Measurements from ENCODE around the gene PLXNC1. TPM values are rescaled to one million over a fixed set of nuclear protein-coding genes. Genes with fewer than 3 reads are reported as not detected.

Gene PLXNC1
- total and polyA plus RNA-seq, 2 of the 8 experiments (the other 6 are each of a cell fraction or from before 2014, with no cell fraction given) = 0.83 to 2.0 TPM

DNA sequence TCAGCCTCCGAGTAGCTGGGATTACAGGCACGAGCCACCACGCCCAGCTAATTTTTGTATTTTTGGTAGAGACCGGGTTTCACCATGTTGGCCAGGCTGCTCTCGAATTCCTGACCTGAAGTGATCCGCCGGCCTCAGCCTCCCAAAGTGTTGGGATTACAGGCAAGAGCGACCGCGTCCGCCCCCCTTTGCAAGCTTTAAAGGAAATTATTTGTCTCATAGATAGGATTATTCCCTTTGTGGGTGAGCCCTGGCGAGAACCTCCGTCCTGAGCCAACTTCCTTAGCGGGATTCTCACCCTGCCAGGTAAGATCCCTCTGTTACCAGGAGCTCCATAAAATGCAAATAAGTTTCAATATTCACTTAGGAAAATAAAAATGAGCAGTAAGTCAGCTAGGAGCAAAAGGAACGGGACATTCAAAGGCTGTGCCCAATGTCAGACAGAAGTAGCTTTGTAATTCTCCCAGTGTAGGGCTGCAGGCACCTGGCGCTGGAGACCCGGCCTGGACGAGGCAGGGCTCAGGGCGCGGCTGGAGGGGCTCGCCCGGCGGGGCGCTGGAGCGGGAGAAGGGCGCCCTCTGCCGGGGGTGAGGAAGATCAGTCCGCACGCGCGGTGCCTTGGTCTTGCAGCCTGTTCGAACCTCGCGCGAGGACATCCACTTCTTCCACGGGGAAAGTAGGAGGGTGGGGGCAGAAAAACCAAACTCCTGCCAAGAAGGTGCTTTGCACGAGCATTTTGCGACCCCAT lies 47.2 kb upstream of the PLXNC1 start (continued):
- TF ChIP-seq, protein P1, sequence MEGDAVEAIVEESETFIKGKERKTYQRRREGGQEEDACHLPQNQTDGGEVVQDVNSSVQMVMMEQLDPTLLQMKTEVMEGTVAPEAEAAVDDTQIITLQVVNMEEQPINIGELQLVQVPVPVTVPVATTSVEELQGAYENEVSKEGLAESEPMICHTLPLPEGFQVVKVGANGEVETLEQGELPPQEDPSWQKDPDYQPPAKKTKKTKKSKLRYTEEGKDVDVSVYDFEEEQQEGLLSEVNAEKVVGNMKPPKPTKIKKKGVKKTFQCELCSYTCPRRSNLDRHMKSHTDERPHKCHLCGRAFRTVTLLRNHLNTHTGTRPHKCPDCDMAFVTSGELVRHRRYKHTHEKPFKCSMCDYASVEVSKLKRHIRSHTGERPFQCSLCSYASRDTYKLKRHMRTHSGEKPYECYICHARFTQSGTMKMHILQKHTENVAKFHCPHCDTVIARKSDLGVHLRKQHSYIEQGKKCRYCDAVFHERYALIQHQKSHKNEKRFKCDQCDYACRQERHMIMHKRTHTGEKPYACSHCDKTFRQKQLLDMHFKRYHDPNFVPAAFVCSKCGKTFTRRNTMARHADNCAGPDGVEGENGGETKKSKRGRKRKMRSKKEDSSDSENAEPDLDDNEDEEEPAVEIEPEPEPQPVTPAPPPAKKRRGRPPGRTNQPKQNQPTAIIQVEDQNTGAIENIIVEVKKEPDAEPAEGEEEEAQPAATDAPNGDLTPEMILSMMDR (IDR thresholded peaks at IDR 0.05; ENCODE audit: control extremely low read depth in 1 of 3, insufficient read depth in 1 of 3, low read depth in 1 of 3, low read length in 3 of 3) = peak; percentile 80 to 87 (median 81)
- TF ChIP-seq CHD7 (IDR thresholded peaks at IDR 0.05; ENCODE audit: insufficient replicate concordance, low read length) (no peak), NRF1 (IDR thresholded peaks at IDR 0.05; ENCODE audit: low read depth, low read length) (no peak), CHD2 (IDR thresholded peaks at IDR 0.05; ENCODE audit: low read length) (no peak), KDM4A (IDR thresholded peaks at IDR 0.05; ENCODE audit: low read depth, low read length, severe bottlenecking) (no peak), RAD21 (IDR thresholded peaks at IDR 0.05 in 1 of 2, conservative IDR thresholded peaks at IDR 0.05 in 1 of 2; ENCODE audit: low read depth in 2 of 2, low read length in 2 of 2) (peak; percentile 92 to 93), RXRA (IDR thresholded peaks at IDR 0.05; ENCODE audit: insufficient read depth, low read depth, low read length) (no peak)
